HG02623 (cell line): ENCODE measurements around the gene SART1.
"Not testable (repeated sequence)": the region's sequence is repeated elsewhere in the genome, so short reads cannot be mapped to it uniquely, and the experiment has no call there.

Experiments
- ATAC-seq: cut with Tn5 transposase; IDR thresholded peaks from one replicate; pipeline ENCODE4 v1.9.1; 2021; ENCODE audit warnings: moderate library complexity; ENCODE audit not compliant: unreplicated experiment

Gene SART1

DNA sequence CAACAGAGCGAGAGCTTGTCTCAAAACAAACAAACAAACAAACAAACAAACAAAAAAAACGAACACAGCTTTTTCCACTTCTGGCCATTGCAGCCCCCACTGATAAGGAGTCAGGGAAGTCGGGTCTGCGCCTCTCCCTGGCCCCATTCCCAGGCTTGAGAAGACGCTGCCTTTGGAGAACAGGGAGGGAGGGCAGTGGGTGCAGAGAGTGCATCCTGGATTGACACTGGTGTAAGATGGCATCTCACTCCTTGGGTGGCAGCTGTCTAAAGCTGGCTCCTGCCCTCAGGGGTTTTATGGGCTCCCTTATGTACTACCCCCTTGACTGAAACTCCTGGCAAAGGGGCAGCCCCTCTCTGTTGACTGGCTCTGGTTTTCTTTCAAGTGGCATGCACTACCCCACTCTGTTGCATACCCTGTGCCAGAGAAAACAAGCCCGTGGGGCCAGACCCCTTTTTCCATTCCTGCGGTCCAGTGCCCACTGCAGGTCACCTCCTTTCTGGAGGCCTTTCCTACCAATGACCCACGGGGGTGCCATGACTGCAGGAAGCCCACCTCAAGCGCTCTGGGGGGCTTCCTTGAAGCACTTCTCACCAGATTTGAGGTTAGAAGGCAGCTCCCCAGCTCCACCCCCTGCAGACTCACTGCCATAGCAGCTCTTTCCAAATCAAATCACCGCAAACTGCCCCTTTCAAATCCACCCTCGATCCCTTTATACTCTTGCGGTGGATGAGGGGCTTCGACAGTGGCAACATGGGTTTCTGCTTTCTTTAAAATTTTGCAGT is 29.6 kb upstream of the SART1 start:
- no peak for ATAC-seq

DNA sequence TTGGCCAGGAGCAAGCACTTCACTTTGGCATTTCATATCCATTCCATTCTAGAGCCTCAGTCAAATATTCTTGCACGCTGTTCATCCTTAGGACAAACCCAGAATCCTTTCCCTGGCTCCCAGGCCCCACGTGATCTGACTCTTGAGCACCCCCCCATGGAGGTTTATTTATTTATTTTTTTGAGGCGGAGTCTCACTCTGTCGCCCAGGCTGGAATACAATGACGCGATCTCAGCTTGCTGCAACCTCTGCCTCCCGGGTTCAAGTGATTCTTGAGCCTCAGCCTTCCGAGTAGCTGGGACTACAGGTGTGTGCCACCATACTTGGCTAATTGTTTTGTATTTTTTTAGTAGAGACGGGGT is 29.0 kb upstream of the SART1 start:
- no peak for ATAC-seq

DNA sequence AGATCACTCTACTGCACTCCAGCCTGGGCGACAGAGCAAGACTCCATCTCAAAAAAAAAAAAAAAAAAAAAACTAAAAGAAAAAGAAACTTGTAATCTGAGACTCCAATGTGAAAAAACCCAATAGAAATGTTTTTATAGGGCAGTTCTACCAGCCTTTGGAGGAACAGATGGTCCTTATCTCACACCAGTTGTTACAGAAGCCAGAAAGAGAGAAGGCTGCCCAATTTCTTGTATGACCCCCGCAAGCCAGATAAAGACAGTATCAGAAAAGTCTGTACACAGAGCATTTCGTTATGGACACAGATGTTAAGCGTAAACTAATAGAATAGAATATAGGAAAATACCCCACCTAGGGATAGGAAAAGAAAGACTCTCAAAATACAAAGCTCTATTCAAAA is 27.5 kb upstream of the SART1 start:
- no peak for ATAC-seq

DNA sequence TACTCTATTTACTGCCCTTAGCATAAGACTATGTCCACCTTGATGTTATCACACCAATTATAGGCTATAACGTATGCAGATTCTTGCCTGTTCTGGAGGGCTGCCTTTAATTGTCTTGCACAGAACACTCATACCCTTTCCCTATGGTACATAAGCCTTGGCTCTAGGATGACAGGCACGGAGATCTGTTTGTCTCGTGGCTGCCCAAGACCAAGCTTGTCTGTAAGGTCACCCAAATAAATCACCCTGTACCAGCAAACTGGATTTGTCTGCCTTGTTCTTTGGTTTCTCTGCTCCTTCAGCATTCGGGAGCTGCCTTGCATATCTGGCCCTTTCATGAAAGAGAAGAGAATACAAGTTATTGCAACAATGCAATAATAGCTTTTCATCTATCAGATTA is 23.8 kb upstream of the SART1 start:
- no peak for ATAC-seq

DNA sequence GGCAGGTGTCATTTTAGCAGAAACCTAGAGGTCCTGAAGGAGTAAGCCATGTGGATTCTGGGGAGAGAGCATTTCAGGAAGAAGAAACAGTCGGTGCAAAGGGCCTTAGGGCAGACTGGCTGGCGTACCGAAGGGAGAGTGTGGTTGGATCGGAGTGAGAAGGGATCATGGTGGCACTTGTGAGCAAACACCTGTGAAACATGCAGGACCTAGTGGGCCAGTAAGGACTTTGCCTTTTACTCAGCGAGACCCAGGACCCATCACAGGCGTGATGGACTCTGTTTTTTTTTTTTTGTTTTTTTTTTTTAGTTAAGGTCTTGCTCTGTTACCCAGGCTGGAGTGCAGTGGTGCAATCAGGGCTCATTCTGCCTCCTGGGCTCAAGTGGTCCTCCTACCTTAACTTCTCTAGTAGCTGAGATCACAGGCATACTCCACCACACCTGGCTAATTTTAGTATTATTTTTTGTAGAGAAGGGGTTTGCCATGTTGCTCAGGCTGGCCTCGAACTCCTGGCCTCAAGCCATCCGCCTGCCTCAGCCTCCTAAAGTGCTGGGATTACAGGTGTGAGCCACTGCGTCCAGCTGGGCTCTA is 19.7 kb upstream of the SART1 start:
- no peak for ATAC-seq

DNA sequence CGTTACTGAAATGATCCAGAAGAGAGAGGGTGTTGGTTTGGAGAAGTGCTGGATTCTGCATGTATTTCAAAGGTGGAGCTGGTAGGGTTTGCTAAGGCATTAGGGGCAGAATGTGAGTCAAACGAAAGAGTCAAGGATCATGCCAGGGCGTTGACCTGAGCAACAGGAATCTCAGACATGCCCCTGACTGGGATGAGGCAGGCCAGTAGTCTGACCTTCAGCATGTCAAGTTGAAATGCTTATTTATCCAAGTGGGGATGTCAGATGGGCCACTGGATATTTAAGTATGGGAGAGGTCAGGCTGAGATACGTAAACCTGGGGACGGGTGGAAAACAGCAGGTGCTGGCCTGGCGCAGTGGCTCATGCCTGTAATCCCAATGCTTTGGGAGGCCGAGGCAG is 19.0 kb upstream of the SART1 start:
- ATAC-seq: no peak

DNA sequence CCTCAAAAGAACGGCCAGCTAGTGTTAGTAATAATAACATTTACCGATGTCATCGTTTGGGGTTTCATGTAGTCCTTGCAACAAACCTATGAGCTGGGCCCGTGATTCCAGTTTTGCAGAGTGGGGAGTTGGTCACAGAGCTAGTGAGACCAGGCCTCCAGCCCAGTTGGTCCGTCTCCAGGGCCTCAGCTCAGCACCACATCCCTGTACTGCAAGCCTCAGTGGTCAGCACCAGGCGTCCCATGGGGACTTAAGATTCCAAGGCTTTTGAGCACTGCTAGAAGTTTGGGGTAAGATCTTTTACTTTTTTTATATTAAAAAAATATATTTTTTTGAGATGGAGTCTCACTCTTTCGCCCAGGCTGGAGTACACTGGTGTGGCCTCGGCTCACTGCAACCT is 17.3 kb upstream of the SART1 start:
- no peak for ATAC-seq

DNA sequence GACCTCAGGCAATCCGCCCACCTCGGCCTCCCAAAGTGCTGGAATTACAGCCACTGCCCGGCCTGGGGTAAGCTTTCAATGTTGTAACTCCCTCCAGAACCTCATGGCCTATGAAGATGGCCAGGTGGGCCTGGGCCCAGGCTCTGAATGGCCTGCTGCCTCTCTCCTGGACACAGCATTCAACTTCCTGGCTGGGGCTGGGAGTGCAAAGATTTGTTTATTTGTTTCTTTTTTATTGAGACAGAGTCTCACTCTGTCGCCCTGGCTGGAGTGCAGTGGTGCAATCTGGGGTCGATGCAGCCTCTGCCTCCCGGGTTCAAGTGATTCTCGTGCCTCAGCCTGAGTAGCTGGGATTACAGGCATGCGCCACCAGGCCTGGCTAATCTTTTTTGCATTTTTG is 16.8 kb upstream of the SART1 start:
- ATAC-seq: no peak

DNA sequence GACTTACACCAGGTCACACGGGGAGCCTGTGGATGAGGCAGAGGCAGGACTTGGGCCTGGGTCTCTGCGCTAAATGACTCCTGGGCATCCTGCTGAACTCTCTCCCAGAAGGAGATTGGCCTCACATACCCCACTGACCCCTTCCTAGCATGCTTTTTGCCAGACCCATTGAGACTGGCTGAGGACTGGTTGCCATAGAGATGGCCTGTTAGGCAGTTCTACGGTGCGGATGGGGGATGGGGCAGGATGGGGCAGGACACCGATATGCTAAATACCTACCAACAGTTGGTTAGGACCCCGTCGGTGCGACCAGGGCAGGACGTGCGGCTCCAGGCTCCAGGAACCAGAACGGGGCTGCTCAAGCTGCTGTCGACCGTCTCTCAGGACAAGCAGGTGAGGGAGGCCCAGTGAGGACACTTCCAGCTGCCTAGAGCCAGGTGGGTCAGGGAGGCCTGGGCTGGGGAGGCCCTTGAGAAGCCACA is 16.1 kb upstream of the SART1 start, which contains the start of gene TSGA10IP:
TSS of gene TSGA10IP (plus strand) at position 51 of the 482 bp plus-strand sequence. CDS start at position 247, 196 bp downstream.
- ATAC-seq: no peak

DNA sequence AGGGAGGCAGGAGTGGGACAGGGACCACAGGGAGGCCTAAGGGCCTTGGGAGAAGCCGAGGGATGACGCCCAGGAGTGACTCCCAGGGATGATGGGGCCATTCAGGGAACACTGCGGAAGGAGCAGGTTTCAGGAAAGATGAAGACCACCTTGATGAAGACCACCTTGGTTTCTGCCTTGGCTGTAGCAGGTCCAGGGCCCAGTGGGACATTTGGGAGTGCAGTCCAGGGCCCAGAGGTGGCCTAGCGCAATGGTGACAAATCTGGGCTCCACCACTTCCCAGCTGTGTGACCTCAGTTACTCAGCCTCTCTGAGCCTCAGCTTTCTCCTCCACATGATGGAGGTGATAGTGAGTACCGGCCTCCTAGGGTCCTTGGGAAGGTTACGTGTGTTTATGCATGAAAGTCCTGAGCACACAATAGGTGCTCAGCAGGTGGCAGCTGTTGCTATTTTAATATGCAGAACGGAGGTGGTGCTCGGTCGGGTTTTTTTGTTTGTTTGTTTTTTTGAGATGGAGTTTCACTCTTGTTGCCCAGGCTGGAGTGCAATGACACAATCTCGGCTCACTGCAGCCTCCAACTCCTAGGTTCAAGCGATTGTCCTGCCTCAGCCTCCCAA is 15.5 kb upstream of the SART1 start:
- ATAC-seq: no peak

DNA sequence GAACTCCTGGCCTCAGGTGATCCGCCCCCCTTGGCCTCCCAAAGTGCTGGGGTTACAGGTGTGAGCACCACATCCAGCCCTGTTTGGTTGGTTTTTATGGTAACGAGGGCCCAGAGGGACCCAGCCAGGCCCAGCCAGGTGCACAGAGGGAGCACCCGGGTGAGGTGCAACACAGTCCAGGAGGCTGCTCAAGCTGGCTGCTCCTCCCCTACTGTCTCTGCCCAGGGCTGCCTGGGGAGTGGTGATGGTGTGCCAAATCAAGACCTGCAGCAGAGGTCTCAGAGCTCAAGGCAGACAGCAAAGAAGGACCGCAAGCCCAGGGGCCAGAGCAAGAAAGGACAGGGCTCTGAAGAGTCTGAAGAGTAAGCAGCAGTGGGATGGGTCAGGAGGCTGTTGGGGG is 14.9 kb upstream of the SART1 start:
- no peak for ATAC-seq

DNA sequence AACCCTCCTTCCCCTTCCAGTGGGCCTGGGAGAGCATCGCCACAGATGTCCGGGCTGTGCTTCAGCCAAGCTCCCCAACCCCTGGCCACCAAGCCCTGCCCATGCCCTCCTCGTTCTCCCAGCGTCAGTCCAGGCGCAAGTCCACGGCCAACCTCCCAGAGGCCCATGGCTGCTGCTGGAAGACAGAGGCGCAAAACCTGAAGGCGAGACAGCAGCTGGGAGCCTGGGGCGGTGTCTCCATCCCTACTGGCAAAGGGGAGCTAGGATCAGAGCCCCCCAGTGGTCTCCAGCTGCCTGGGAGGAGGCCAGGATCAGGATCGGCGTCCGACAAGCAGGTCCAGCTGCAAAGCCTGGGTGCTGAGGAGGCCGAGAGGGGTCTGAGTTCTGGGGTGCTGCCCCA is 14.4 kb upstream of the SART1 start:
- no peak for ATAC-seq

DNA sequence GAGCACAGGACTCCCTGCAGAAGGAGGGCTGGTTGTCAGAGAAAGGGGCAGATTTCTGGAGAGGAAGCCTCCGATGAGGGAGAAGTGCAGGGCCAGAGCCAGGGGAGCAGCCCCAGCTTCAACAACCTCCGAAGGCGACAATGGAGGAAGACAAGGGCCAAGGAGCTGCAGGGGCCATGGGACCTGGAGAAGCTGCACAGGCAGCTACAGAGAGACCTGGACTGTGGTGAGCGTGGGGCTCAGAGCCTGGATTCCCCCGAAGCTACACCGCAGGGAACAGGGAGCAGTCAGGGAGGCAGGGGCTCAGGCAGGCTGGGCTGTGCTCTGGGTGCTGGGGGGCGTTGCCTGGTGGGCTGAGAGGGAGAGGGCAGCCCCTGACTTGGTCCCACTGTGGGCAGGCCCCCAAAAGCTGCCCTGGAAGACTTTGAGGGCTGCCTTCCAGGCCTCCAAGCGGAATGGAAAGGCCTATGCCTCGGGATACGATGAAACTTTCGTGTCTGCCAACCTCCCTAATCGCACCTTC is 13.9 kb upstream of the SART1 start:
- no peak for ATAC-seq

DNA sequence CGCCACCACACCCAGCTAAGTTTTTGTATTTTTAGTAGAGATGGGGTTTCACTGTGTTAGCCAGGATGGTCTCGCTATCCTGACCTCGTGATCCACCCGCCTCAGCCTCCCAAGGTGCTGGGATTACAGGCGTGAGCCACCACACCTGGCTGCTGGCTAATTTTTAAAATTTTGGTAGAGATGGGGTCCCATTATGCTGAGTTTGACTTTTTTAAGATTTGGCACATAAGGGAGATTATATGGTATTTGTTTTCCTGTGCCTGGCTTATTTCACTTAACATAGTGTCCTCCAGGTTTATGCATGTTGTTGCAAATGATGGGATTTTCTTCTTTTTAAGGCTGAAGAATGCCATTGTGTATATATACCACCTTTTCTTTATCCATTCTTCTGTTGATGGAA is 10.8 kb upstream of the SART1 start:
- ATAC-seq: not testable (repeated sequence)

DNA sequence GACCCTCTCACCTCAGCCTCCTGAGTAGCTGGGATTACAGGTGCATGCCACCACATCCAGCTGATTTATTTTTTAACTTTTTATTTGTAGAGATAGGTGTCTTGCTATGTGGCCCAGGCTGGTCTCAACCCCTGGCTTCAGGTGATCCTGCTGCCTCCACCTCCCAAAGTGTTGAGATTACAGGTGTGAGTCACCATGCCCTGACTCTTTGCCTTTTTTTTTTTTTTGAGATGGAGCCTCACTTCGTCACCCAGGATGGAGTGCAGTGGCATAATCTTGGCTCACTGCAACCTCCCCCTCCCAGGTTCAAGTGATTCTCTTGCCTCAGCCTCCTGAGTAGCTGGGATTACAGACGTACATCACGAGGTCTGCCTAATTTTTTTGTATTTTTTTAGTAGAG is 9.9 kb upstream of the SART1 start:
- ATAC-seq: not testable (repeated sequence)

DNA sequence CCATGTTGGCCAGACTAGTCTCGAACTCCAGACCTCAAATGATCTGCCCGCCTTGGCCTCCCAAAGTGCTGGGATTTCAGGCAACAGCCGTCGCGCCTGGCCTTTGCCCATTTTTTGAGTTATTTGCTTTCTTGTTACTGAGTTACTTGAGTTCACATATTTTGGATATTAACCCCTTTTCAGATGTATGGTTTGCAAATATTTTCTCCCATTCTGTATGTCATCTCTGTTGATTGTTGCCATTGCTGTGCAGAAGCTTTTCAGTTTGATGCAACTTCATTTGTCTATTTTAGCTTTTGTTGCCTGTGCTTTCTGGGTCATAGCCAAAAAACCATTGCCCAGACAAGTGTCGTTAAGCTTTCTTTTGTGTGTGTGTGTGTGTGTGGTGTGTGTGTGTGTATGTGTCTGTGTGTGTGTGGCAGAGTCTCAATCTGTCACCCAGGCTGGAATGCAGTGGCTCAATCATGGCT is 9.4 kb upstream of the SART1 start:
- ATAC-seq: no peak

DNA sequence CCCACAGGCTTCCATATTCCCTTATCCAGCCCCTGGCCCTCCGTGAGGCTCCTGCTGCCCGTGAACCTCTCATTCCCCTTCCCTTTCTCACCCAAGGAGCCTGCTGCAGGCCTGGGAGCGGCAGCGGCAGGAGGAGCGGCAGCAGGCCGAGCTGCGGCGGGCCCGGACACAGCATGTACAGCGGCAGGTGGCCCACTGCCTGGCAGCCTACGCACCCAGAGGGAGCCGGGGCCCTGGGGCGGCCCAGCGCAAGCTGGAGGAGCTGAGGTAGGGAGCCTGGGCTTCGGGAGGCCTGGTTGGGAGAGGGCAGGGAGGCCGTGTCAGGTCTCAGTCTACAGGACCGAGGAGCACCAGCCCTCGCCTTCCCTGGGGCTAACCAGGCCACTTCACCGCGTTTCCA is 8.1 kb upstream of the SART1 start:
- no peak for ATAC-seq

DNA sequence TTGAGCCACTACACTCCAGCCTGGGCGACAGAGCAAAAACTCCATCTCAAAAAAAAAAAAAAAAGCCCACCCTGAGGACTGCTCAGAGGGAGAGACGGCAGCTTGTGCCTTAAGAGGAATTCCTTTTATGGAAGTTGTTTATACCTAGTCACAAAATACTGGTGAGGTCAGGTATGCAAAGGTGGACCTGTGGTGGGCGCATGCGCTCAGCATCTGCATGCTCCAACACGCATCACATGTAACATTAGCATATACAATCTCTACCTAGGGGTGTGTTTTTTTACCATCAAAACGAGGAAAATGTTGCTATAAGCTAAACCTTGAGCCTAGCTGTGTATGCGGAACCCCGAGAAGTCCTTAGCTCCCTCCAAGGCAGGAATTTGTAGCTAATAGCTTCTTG is 6.8 kb upstream of the SART1 start:
- no peak for ATAC-seq

DNA sequence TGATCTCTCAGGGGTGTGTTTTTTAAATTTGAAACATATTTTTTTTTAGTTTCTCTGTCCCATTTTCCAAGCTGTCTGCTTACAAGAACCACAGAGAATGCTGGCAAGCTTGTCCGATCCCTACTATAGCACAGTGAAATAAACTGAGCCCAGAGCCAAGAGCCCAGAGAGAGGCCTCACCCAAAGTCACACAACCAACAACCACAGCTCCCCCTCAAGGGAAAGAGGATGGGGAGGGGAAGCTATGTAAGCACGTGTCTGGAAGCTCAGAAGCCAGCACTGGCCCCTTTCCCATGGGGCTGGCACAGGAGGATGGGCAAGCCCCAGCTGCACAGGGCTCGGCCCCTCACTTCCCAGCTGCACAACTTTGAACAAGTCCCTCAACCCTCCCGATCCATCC is 3.2 kb upstream of the SART1 start:
- no peak for ATAC-seq

DNA sequence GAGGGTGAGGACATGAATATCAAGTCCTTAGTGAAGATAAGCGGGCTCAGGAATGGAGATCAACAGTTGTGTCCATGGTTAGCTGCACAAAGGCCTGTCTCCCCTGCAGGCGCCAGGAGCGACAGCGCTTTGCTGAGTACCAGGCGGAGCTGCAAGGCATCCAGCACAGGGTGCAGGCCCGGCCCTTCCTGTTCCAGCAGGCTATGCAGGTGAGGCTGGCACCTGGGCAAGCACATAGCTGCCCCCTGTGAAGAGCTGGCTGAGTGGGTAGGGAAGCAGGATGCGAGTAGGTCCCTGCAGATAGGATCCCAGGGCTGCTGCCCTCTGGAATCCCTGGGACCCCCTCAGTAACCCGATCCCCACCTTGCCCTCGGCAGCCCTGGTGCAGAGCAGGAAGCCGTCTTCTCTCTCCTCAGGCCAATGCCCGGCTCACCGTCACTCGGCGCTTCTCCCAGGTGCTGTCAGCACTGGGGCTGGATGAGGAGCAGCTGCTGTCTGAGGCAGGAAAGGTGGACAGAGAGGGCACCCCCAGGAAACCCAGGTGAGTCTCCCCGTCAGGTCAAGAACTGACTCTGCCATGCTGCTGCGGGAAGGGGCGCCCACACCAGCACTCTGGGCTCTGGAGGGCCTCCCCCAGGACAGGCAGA is 2.6 kb upstream of the SART1 start:
- no peak for ATAC-seq

DNA sequence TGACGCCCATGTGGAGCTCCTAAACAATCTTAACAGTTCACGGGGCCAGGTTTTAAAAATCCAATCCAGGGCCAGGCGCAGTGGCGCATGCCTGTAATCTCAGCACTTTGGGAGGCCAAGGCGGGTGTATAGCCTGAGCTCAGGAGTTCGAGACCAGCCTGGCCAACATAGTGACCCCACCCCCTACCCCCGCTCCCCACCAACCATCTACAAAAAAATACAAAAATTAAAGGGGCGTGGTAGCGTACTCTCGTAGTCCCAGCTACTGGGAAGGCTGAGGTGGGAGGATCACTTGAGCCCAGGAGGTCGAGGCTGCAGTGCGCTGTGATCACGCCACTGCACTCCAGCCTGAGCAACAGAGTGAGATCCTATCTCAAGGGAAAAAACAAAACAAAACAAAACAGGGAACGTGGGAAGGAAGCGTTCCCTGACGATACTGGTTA is 689 bp upstream of the SART1 start:
- no peak for ATAC-seq
